ENCODE data around the gene YBX2.

The YBX2 gene

GRCh38 chr17:7322520-7323194 lies 28.2 kb upstream of the YBX2 start:
- DNase-seq (ENCODE audit: low read depth) = no peak
- no peak for TF ChIP-seq CTCF (IDR thresholded peaks at IDR 0.05; ENCODE audit: low read depth, low read length, missing control alignments)
- no peak overlapping the region for H3K4me3 ChIP-seq (ENCODE audit: low read depth, low read length)

GRCh38 chr17:7321466-7321865 lies 27.0 kb upstream of the YBX2 start:
- no peak for TF ChIP-seq CTCF (IDR thresholded peaks at IDR 0.05; ENCODE audit: low read depth, low read length, missing control alignments)
- no peak overlapping the region for H3K4me3 ChIP-seq (ENCODE audit: low read depth, low read length)
- DNase-seq (ENCODE audit: low read depth) = no peak

GRCh38 chr17:7318121-7318860 lies 23.9 kb upstream of the YBX2 start:
- DNase-seq (ENCODE audit: low read depth) = no peak
- H3K4me3 ChIP-seq (ENCODE audit: low read depth, low read length) = no peak overlapping the region
- no peak for TF ChIP-seq CTCF (IDR thresholded peaks at IDR 0.05; ENCODE audit: low read depth, low read length, missing control alignments)

GRCh38 chr17:7317161-7317803 lies 22.8 kb upstream of the YBX2 start:
- H3K4me3 ChIP-seq (ENCODE audit: low read depth, low read length) = no peak overlapping the region
- DNase-seq (ENCODE audit: low read depth) = no peak
- TF ChIP-seq CTCF (IDR thresholded peaks at IDR 0.05; ENCODE audit: low read depth, low read length, missing control alignments) = no peak

- H3K4me3 ChIP-seq (ENCODE audit: low read depth, low read length) = peak overlapping the region; percentile 68
- TF ChIP-seq CTCF (IDR thresholded peaks at IDR 0.05; ENCODE audit: low read depth, low read length, missing control alignments) = no peak
- DNase-seq (ENCODE audit: low read depth) = no peak
These were observed 21.3 kb upstream of the YBX2 start for GRCh38 chr17:7315570-7316235.

- TF ChIP-seq CTCF (IDR thresholded peaks at IDR 0.05; ENCODE audit: low read depth, low read length, missing control alignments) = no peak
- DNase-seq (ENCODE audit: low read depth) = peak; percentile 55
- H3K4me3 ChIP-seq (ENCODE audit: low read depth, low read length) = peak within 1 kb of the TSS; percentile 68
These were observed 20.5 kb upstream of the YBX2 start, which contains the start of gene GPS2 for GRCh38 chr17:7314719-7315569. Gene GPS2 (minus strand): TSS chr17:7315360. CDS start chr17:7315052, 308 bp downstream.

All from GM12864 (cell line).